K562 (cell line): ENCODE measurements around the gene TMCO4. TPM values are rescaled to one million over a fixed set of nuclear protein-coding genes. Genes with fewer than 3 reads are reported as not detected.
A peak's percentile ranks its signal among the peaks of the same experiment; 100 is the strongest.

Source experiments
- ATAC-seq: fragments of 200-7000 bp; cut with Tn5 transposase; 3 replicates; pipeline ENCODE4 v1.9.1; 2020; ENCODE audit warnings: moderate library complexity
- BruUV-seq: library from RNA; stranded (reverse); fragments of 400-500 nt; replicated peaks from 2 replicates; lab custom pipeline; 2021; lab: Mats Ljungman, UMichigan
- CTCF ChIA-PET: fragments of 300-600 bp; formaldehyde crosslinking; extraction: SDS; loops from one replicate; lab custom pipeline; 2021; ENCODE audit warnings: low intra/inter-chr PET ratio; lab: Yijun Ruan, JAX
- POLR2A ChIA-PET: fragments of 300-600, 350-650 bp; sonication (Branson Sonifier 250); formaldehyde crosslinking; extraction: SDS; loops from one replicate; lab custom pipeline; 2021; ENCODE audit warnings: antibody characterized with exemption, inconsistent platforms; lab: Yijun Ruan, JAX
- DNase-seq, 4 experiments: peaks; one replicate each; pipeline versions ENCODE4 v3.0.0 to v3.0.0-alpha.2; 2011 to 2018; ENCODE audit warnings: low spot score in 3 of 4, mixed read lengths in 3 of 4; ENCODE audit errors: extremely low read depth in 1 of 4
- FAIRE-seq: peaks from 2 replicates; lab custom pipeline; 2011; peaks lifted over from hg19 to GRCh38; lab: Jason Lieb, UNC
- H2AFZ ChIP-seq: 2 replicates; pipeline ENCODE4 v1.6.0; 2011; ENCODE audit warnings: low read depth, low read length, control low read depth, inconsistent platforms
- H3K27ac ChIP-seq: fragments of 200-600 bp; 3 replicates; pipeline ENCODE4 v1.8.0; 2011; ENCODE audit warnings: low read depth, mild to moderate bottlenecking, control low read depth, inconsistent platforms, low read length, moderate library complexity, mixed read lengths; ENCODE audit errors: extremely low read depth
- H3K27me3 ChIP-seq, 2 experiments: fragments of 300-600 bp in 1 of 2; 2 replicates in 1 of 2; 3 replicates in 1 of 2; pipeline versions ENCODE4 v1.6.0 to v1.8.0; 2011; ENCODE audit warnings: inconsistent platforms in 2 of 2, low read length in 2 of 2, mild to moderate bottlenecking in 1 of 2, mixed read lengths in 1 of 2, moderate library complexity in 1 of 2; ENCODE audit not compliant: control insufficient read depth in 2 of 2, insufficient read depth in 2 of 2
- H3K36me3 ChIP-seq: fragments of 300-600 bp; 3 replicates; pipeline ENCODE4 v1.8.0; 2011; ENCODE audit warnings: mild to moderate bottlenecking, low read length, inconsistent platforms; ENCODE audit not compliant: control insufficient read depth, insufficient read depth
- H3K4me1 ChIP-seq, 2 experiments: fragments of 200-600 bp in 1 of 2; replicated peaks in 1 of 2; 2 replicates in 1 of 2; 3 replicates in 1 of 2; pipeline versions ENCODE4 v1.5.1 to v1.8.0; 2011; ENCODE audit warnings: inconsistent platforms in 2 of 2, low read length in 2 of 2, mild to moderate bottlenecking in 1 of 2, mixed read lengths in 1 of 2, moderate library complexity in 1 of 2; ENCODE audit not compliant: control insufficient read depth in 2 of 2, insufficient read depth in 2 of 2
- H3K4me2 ChIP-seq: 2 replicates; pipeline ENCODE4 v1.6.1; 2011; ENCODE audit warnings: low read length, control low read depth, inconsistent platforms, mixed read lengths; ENCODE audit not compliant: insufficient read depth
- H3K4me3 ChIP-seq: fragments of 200-600 bp; sonication (generic), shearing (Covaris generic); 2 replicates; pipeline ENCODE4 v1.5.1; 2016; ENCODE audit warnings: control low read depth, inconsistent platforms
- H3K79me2 ChIP-seq: fragments of 200-600 bp; 3 replicates; pipeline ENCODE4 v1.8.0; 2011; ENCODE audit warnings: low read length, inconsistent platforms; ENCODE audit not compliant: control insufficient read depth, insufficient read depth
- H3K9ac ChIP-seq, 2 experiments: 2 replicates each; pipeline versions ENCODE4 v1.6.0 to v1.6.1; 2011; ENCODE audit warnings: low read depth in 2 of 2, low read length in 2 of 2, control low read depth in 1 of 2, inconsistent platforms in 1 of 2, mild to moderate bottlenecking in 1 of 2, mixed read lengths in 1 of 2; ENCODE audit not compliant: insufficient read depth in 1 of 2
- H3K9me1 ChIP-seq: one replicate; pipeline ENCODE4 v1.6.0; 2011; ENCODE audit warnings: inconsistent platforms, mild to moderate bottlenecking, low read length, moderate library complexity; ENCODE audit not compliant: control insufficient read depth, insufficient read depth
- H3K9me3 ChIP-seq: replicated peaks from 2 replicates; pipeline ENCODE4 v1.5.1; 2011; ENCODE audit warnings: low read depth, low read length, inconsistent platforms; ENCODE audit not compliant: control insufficient read depth, insufficient read depth
- H4K20me1 ChIP-seq: replicated peaks from 2 replicates; pipeline ENCODE4 v1.6.1; 2011; ENCODE audit warnings: low read length, inconsistent platforms, mixed read lengths; ENCODE audit not compliant: control insufficient read depth, insufficient read depth
- ATF7 ChIP-seq: fragments of 450-650 bp; IDR thresholded peaks from 2 replicates; pipeline ENCODE4 v1.7.1; 2014; ENCODE audit warnings: mild to moderate bottlenecking, moderate library complexity
- DMBX1 ChIP-seq: fragments of 250-450 bp; sonication (Bioruptor Pico); IDR thresholded peaks from 2 replicates; pipeline ENCODE4 v1.8.0; 2022; ENCODE audit warnings: inconsistent platforms, mild to moderate bottlenecking, moderate library complexity, borderline replicate concordance
- ETV5 ChIP-seq: sonication (generic); formaldehyde crosslinking; IDR thresholded peaks from 2 replicates; pipeline ENCODE4 v1.4.0; 2020; ENCODE audit warnings: low read depth, mild to moderate bottlenecking, missing genetic modification reagents
- RAD21 ChIP-seq, 2 experiments: fragments of 250-450 bp in 1 of 2; fragments of 450-650 bp in 1 of 2; sonication (Bioruptor Pico) in 1 of 2; formaldehyde crosslinking in 1 of 2; IDR thresholded peaks in 1 of 2; conservative IDR thresholded peaks in 1 of 2; 2 replicates each; pipeline versions ENCODE4 v1.4.0 to v1.8.0; 2020 to 2022; ENCODE audit warnings: mild to moderate bottlenecking in 2 of 2, moderate library complexity in 1 of 2
- SMC3 ChIP-seq: conservative IDR thresholded peaks from 2 replicates; pipeline ENCODE4 v1.6.1; 2011; ENCODE audit warnings: low read depth, low read length, improper control_type of control experiment; ENCODE audit not compliant: insufficient read depth
- STAG1 ChIP-seq: sonication (generic); formaldehyde crosslinking; IDR thresholded peaks from 2 replicates; pipeline ENCODE4 v1.5.0; 2020; ENCODE audit warnings: missing genetic modification reagents, borderline replicate concordance
- WGBS: fragments of 100-300 bp; shearing (Covaris generic); methylation state at CpG from one replicate; pipeline ENCODE4 v1.1.6; 2016; ENCODE audit warnings: low coverage, mixed read lengths; ENCODE audit not compliant: insufficient coverage; ENCODE audit errors: missing lambda C conversion rate; 5-methylcytosine and 5-hydroxymethylcytosine counted together
- in situ Hi-C: fragments of 300-500 bp; cut with MboI; formaldehyde crosslinking; loops from 4 replicates; pipeline ENCODE4 v1.15.0; 2018; ENCODE audit warnings: inconsistent platforms, mixed read lengths
- intact Hi-C: fragments of 100-400 bp; cut with micrococcal nuclease; formaldehyde crosslinking; loops from 2 replicates; pipeline ENCODE4 v1.14.2; 2022
- polyA plus RNA-seq, 8 experiments: library from polyadenylated mRNA; depleted of rRNA in 4 of 8; stranded (reverse) in 5 of 8; unstranded in 3 of 8; fragments of >200 nt; fragmentation: Nextera tagmentation in 2 of 8; fragmentation: Illumina TruSeq in 1 of 8; extraction: Ambion mirVana in 2 of 8; extraction: Trizol in 1 of 8; gene quantifications; 2 replicates each; pipeline versions ENCODE4 v1.2.1 to v1.2.3, GENCODE V29; 2011 to 2014; ENCODE audit warnings: inconsistent platforms in 1 of 8, missing spikeins in 1 of 8
- total RNA-seq, 7 experiments: library from RNA; depleted of rRNA in 6 of 7; stranded (reverse); fragments of >200 nt in 6 of 7; fragmentation: Illumina TruSeq in 2 of 7; extraction: Trizol in 2 of 7; gene quantifications; 2 replicates each; pipeline versions ENCODE4 v1.2.1 to v1.2.3, GENCODE V29; 2011 to 2021; ENCODE audit warnings: low replicate concordance in 1 of 7
- TF ChIP-seq, protein P1 (sequence below): fragments of 450-650 bp; formaldehyde crosslinking; IDR thresholded peaks from 2 replicates; pipeline ENCODE4 v1.4.0; 2020; ENCODE audit warnings: mild to moderate bottlenecking, moderate library complexity
- TF ChIP-seq, protein P2 (sequence below), 3 experiments: IDR thresholded peaks in 2 of 3; conservative IDR thresholded peaks in 1 of 3; 2 replicates each; pipeline ENCODE4 v1.5.1; 2011 to 2012; ENCODE audit warnings: low read length in 3 of 3, mild to moderate bottlenecking in 3 of 3, control low read depth in 2 of 3, improper control_type of control experiment in 1 of 3, inconsistent platforms in 1 of 3, low read depth in 1 of 3, mixed read lengths in 1 of 3, moderate library complexity in 1 of 3; ENCODE audit not compliant: insufficient read depth in 2 of 3

TMCO4 gene
- total and polyA plus RNA-seq, 9 of the 15 experiments (the other 6 are each of a cell fraction or from before 2014, with no cell fraction given): 0.06 to 2.1 (median 1.2) TPM

DNA sequence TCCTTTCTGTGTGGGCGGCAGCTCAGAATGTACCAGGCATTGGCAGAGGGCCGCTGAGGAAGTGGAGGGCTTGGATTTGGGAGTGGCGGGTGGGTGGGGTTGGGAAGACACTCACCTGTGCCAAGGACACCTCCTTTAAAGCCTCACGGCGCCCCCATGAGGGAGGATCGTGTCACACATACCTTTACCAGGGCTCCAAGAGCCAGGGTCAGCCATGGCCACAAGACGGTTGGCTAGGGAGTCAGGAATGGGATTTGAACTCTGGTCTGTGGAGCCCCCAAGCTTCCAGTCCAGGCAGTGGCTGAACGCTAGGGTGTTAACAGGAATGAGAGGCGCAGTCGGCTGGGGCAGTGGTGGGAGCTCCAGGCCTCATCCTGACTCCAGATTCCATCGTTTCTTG lies 151.0 kb downstream of the TMCO4 start:
- WGBS: 36% methylated on average over 11 of the region's 11 CpGs
- BruUV-seq: no TSS peak
- TF ChIP-seq, protein P1, sequence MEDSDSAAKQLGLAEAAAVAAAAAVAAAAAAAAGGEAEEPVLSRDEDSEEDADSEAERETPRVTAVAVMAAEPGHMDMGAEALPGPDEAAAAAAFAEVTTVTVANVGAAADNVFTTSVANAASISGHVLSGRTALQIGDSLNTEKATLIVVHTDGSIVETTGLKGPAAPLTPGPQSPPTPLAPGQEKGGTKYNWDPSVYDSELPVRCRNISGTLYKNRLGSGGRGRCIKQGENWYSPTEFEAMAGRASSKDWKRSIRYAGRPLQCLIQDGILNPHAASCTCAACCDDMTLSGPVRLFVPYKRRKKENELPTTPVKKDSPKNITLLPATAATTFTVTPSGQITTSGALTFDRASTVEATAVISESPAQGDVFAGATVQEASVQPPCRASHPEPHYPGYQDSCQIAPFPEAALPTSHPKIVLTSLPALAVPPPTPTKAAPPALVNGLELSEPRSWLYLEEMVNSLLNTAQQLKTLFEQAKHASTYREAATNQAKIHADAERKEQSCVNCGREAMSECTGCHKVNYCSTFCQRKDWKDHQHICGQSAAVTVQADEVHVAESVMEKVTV (CRISPR knock-in tag): 0 out of 2 replicates have a peak, but pooled peaks have one; percentile 22
- peak; percentile 41 to 70 for TF ChIP-seq RAD21 (CRISPR knock-in tag; conservative IDR thresholded peaks at IDR 0.05 in 1 of 2, IDR thresholded peaks at IDR 0.05 in 1 of 2)
- no peak for TF ChIP-seq DMBX1
- TF ChIP-seq ATF7: no peak
- 0 out of 2 replicates have a peak, but pooled peaks have one; percentile 13 for TF ChIP-seq SMC3
- TF ChIP-seq, protein P2, sequence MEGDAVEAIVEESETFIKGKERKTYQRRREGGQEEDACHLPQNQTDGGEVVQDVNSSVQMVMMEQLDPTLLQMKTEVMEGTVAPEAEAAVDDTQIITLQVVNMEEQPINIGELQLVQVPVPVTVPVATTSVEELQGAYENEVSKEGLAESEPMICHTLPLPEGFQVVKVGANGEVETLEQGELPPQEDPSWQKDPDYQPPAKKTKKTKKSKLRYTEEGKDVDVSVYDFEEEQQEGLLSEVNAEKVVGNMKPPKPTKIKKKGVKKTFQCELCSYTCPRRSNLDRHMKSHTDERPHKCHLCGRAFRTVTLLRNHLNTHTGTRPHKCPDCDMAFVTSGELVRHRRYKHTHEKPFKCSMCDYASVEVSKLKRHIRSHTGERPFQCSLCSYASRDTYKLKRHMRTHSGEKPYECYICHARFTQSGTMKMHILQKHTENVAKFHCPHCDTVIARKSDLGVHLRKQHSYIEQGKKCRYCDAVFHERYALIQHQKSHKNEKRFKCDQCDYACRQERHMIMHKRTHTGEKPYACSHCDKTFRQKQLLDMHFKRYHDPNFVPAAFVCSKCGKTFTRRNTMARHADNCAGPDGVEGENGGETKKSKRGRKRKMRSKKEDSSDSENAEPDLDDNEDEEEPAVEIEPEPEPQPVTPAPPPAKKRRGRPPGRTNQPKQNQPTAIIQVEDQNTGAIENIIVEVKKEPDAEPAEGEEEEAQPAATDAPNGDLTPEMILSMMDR (IDR thresholded peaks at IDR 0.05 in 2 of 3, conservative IDR thresholded peaks at IDR 0.05 in 1 of 3; ENCODE audit: insufficient read depth in 2 of 3, low read depth in 1 of 3, low read length in 3 of 3): peak; percentile 65 to 72 (median 71)
- no peak for TF ChIP-seq ETV5
- TF ChIP-seq STAG1: peak; percentile 73; the same call in 1 of the 2 replicates

More for the DNA sequence above, 151.0 kb downstream of the TMCO4 start:
- Histone ChIP-seq H3K9me3 (no peaks in the 10 kb centered on the region), H2AFZ (no peak overlapping the region), H3K9me1 (no peaks in the 10 kb centered on the region), H3K4me3 (no peak overlapping the region), H3K4me2 (no peak overlapping the region), H3K27ac (no peak overlapping the region), H3K4me1 (peaks cover 15 to 42% of the 10 kb centered on the region in 2 experiments; a peak in 4 of 5 replicates), H3K9ac (no peak overlapping the region), H3K27me3 (peaks cover 8 to 23% of the 10 kb centered on the region in 2 experiments; a peak in 3 of 5 replicates), H4K20me1 (peaks cover 3% of the 10 kb centered on the region; the same call in 1 of the 2 replicates), H3K79me2 (no peaks in the 10 kb centered on the region), H3K36me3 (no peaks in the 10 kb centered on the region)
- DNase-seq: peak in 3 of 4 experiments; percentile 33 to 63 (median 61)
- POLR2A ChIA-PET: interaction anchor here (0.7 to 1.0 kb wide), 2 partner anchors 25 to 306 kb away, joined by 3 to 4 read pairs; no protein-coding TSS in a partner anchor
- intact Hi-C loops (loop anchor here (5.0 to 10.0 kb wide), 2 partner anchors 161 to 184 kb away; partner anchors contain the start of gene CAPZB), in situ Hi-C loops (no loop called here)
- peak; percentile 70 for FAIRE-seq
- CTCF ChIA-PET: interaction anchor here (0.6 to 3.5 kb wide), 5 partner anchors 209 to 470 kb away, joined by 3 to 12 read pairs (median 3); no protein-coding TSS in a partner anchor
- ATAC-seq: peak; percentile 48
